IMR-90 (cell line): ENCODE results near the gene ZNF346. TPM values are rescaled to one million over a fixed set of nuclear protein-coding genes. Genes with fewer than 3 reads are reported as not detected.

Experiments used
- ATAC-seq: fragments of 200-7000 bp; cut with Tn5 transposase; 2 replicates; pipeline ENCODE4 v1.9.1; 2020; ENCODE audit warnings: low read depth, mild to moderate bottlenecking, moderate library complexity
- BruUV-seq: library from RNA; stranded (reverse); fragments of 400-500 nt; replicated peaks from 2 replicates; lab custom pipeline; 2021; lab: Mats Ljungman, UMichigan
- CTCF ChIA-PET: fragments of 300-600 bp; formaldehyde crosslinking; extraction: SDS; loops from one replicate; lab custom pipeline; 2021; ENCODE audit warnings: antibody characterized with exemption; lab: Yijun Ruan, JAX
- POLR2A ChIA-PET: fragments of 300-600 bp; sonication (Branson Sonifier 250); formaldehyde crosslinking; loops from one replicate; lab custom pipeline; 2022; ENCODE audit warnings: antibody characterized with exemption; ENCODE audit not compliant: unreplicated experiment; lab: Charles Lee
- DNase-seq: peaks from one replicate; pipeline ENCODE4 v3.0.0; 2013
- H2AFZ ChIP-seq: replicated peaks from 2 replicates; pipeline ENCODE3; 2013; ENCODE audit warnings: low read length, mild to moderate bottlenecking; ENCODE audit not compliant: poor library complexity
- H2AK5ac ChIP-seq: 2 replicates; pipeline ENCODE4 v1.6.1; 2013; ENCODE audit warnings: low read depth, low read length, inconsistent platforms
- H2AK9ac ChIP-seq: replicated peaks from 2 replicates; pipeline ENCODE3; 2013; ENCODE audit warnings: mild to moderate bottlenecking, low read depth, low read length, moderate library complexity; ENCODE audit not compliant: poor library complexity
- H2BK120ac ChIP-seq: 2 replicates; pipeline ENCODE4 v1.6.1; 2013; ENCODE audit warnings: low read depth, low read length, inconsistent platforms
- H2BK15ac ChIP-seq: 3 replicates; pipeline ENCODE4 v1.6.1; 2013; ENCODE audit warnings: low read depth, low read length, inconsistent platforms
- H2BK20ac ChIP-seq: 2 replicates; pipeline ENCODE4 v1.6.1; 2013; ENCODE audit warnings: low read depth, mild to moderate bottlenecking, inconsistent platforms, low read length, moderate library complexity
- H2BK5ac ChIP-seq: 2 replicates; pipeline ENCODE4 v1.6.1; 2013; ENCODE audit warnings: mild to moderate bottlenecking, low read depth, low read length, inconsistent platforms; ENCODE audit not compliant: poor library complexity, severe bottlenecking
- H3K14ac ChIP-seq: replicated peaks from 2 replicates; pipeline ENCODE4 v1.6.1; 2013; ENCODE audit warnings: low read depth, low read length, inconsistent platforms
- H3K18ac ChIP-seq: 2 replicates; pipeline ENCODE4 v1.6.1; 2013; ENCODE audit warnings: low read depth, low read length, control low read depth
- H3K23ac ChIP-seq: 2 replicates; pipeline ENCODE4 v1.6.1; 2013; ENCODE audit warnings: low read depth, low read length, inconsistent platforms
- H3K27ac ChIP-seq: 2 replicates; pipeline ENCODE4 v1.5.1; 2013; ENCODE audit warnings: mild to moderate bottlenecking, control low read depth, low read length; ENCODE audit not compliant: insufficient read depth
- H3K27me3 ChIP-seq: 2 replicates; pipeline ENCODE4 v1.6.1; 2013; ENCODE audit warnings: low read length; ENCODE audit not compliant: control insufficient read depth, insufficient read depth
- H3K36me3 ChIP-seq: 2 replicates; pipeline ENCODE4 v1.6.1; 2013; ENCODE audit warnings: low read length, mixed read lengths; ENCODE audit not compliant: control insufficient read depth, insufficient read depth
- H3K4ac ChIP-seq: 2 replicates; pipeline ENCODE4 v1.6.1; 2013; ENCODE audit warnings: low read depth, low read length, inconsistent platforms
- H3K4me1 ChIP-seq: 2 replicates; pipeline ENCODE4 v1.6.1; 2013; ENCODE audit warnings: low read length, mixed read lengths; ENCODE audit not compliant: control insufficient read depth, insufficient read depth
- H3K4me2 ChIP-seq: 2 replicates; pipeline ENCODE4 v1.6.1; 2013; ENCODE audit warnings: low read depth, mild to moderate bottlenecking, control low read depth, low read length, moderate library complexity
- H3K4me3 ChIP-seq: 2 replicates; pipeline ENCODE4 v1.5.1; 2013; ENCODE audit warnings: low read depth, mild to moderate bottlenecking, control low read depth, low read length, moderate library complexity; ENCODE audit not compliant: insufficient read depth
- H3K56ac ChIP-seq: 2 replicates; pipeline ENCODE4 v1.6.1; 2013; ENCODE audit warnings: low read length, inconsistent platforms; ENCODE audit not compliant: insufficient read depth; ENCODE audit errors: extremely low read depth
- H3K79me1 ChIP-seq, 2 experiments: 2 replicates each; pipeline ENCODE4 v1.6.1; 2013; ENCODE audit warnings: low read length in 2 of 2, inconsistent platforms in 1 of 2, low read depth in 1 of 2
- H3K9ac ChIP-seq: 2 replicates; pipeline ENCODE4 v1.6.1; 2013; ENCODE audit warnings: low read depth, low read length, control low read depth
- H3K9me1 ChIP-seq: 2 replicates; pipeline ENCODE4 v1.6.1; 2013; ENCODE audit warnings: low read length, inconsistent platforms; ENCODE audit not compliant: insufficient read depth
- H3K9me3 ChIP-seq: 2 replicates; pipeline ENCODE4 v1.6.1; 2013; ENCODE audit warnings: low read length; ENCODE audit not compliant: control insufficient read depth, insufficient read depth
- H4K20me1 ChIP-seq: 2 replicates; pipeline ENCODE4 v1.6.1; 2013; ENCODE audit warnings: low read length, inconsistent platforms; ENCODE audit not compliant: insufficient read depth
- H4K5ac ChIP-seq: 2 replicates; pipeline ENCODE4 v1.6.1; 2013; ENCODE audit warnings: mild to moderate bottlenecking, low read depth, low read length, control low read depth
- H4K8ac ChIP-seq, 2 experiments: 2 replicates each; pipeline ENCODE4 v1.6.1; 2013; ENCODE audit warnings: low read depth in 2 of 2, low read length in 2 of 2, control low read depth in 1 of 2, inconsistent platforms in 1 of 2
- H4K91ac ChIP-seq: 2 replicates; pipeline ENCODE4 v1.6.1; 2013; ENCODE audit warnings: low read depth, low read length, inconsistent platforms; ENCODE audit not compliant: insufficient read depth
- CTCF ChIP-seq: conservative IDR thresholded peaks from 2 replicates; pipeline ENCODE4 v1.5.1; 2012; ENCODE audit warnings: mild to moderate bottlenecking, low read depth, low read length, improper control_type of control experiment
- ELK1 ChIP-seq: fragments of 150-350 bp; IDR thresholded peaks from 2 replicates; pipeline ENCODE4 v1.6.1; 2016; ENCODE audit warnings: low read depth, mild to moderate bottlenecking, low read length, moderate library complexity, borderline replicate concordance
- FOS ChIP-seq: fragments of 150-350 bp; IDR thresholded peaks from 2 replicates; pipeline ENCODE4 v1.6.1; 2016; ENCODE audit warnings: low read depth, low read length
- MAZ ChIP-seq: IDR thresholded peaks from 2 replicates; pipeline ENCODE4 v1.6.1; 2012; ENCODE audit warnings: low read depth, mild to moderate bottlenecking, low read length, improper control_type of control experiment, moderate library complexity, borderline replicate concordance
- POLR2A ChIP-seq: IDR thresholded peaks from 2 replicates; pipeline ENCODE4 v1.6.1; 2012; ENCODE audit warnings: mild to moderate bottlenecking, low read depth, low read length
- RAD21 ChIP-seq: IDR thresholded peaks from 2 replicates; pipeline ENCODE4 v1.6.1; 2012; ENCODE audit warnings: low read length, improper control_type of control experiment
- RFX5 ChIP-seq: IDR thresholded peaks from 2 replicates; pipeline ENCODE4 v1.8.0; 2012; ENCODE audit warnings: low read depth, mild to moderate bottlenecking, low read length, moderate library complexity
- USF2 ChIP-seq: fragments of 150-350 bp; IDR thresholded peaks from 2 replicates; pipeline ENCODE4 v1.6.1; 2017; ENCODE audit warnings: mild to moderate bottlenecking, antibody characterized with exemption, low read length, low read depth
- WGBS, 2 experiments: methylation state at CpG; one replicate each; pipeline versions ENCODE4 v1.1.5 to v1.1.7; 2013; ENCODE audit warnings: missing lambda C conversion rate in 2 of 2; ENCODE audit not compliant: insufficient read length in 1 of 2; ENCODE audit errors: extremely low coverage in 2 of 2; 5-methylcytosine and 5-hydroxymethylcytosine counted together
- dilution Hi-C: fragments of 300-500 bp; cut with HindIII; formaldehyde crosslinking; loops from one replicate; pipeline ENCODE4 v1.14.3; 2018; ENCODE audit warnings: low sequenced_read_pairs; ENCODE audit not compliant: unreplicated experiment
- in situ Hi-C: fragments of 300-500 bp; cut with MboI; formaldehyde crosslinking; loops from 3 replicates; pipeline ENCODE4 v1.14.3; 2019; ENCODE audit warnings: low sequenced_read_pairs, inconsistent platforms, mixed read lengths
- intact Hi-C: fragments of 100-400 bp; cut with micrococcal nuclease; formaldehyde crosslinking; loops from 2 replicates; pipeline ENCODE4 v1.10.0; 2022
- polyA plus RNA-seq, 3 experiments: library from polyadenylated mRNA; depleted of rRNA; stranded (reverse); fragments of >200 nt; gene quantifications; 2 replicates each; pipeline ENCODE4 v1.2.3, GENCODE V29; 2012; ENCODE audit warnings: low replicate concordance in 1 of 3
- total RNA-seq: library from RNA; depleted of rRNA; stranded (reverse); fragments of >200 nt; gene quantifications from 2 replicates; pipeline ENCODE4 v1.2.3, GENCODE V29; 2012

ZNF346 gene
- total and polyA plus RNA-seq, 2 of the 4 experiments (the other 2 are of a cell fraction), result 15.1 to 17.0 TPM

GRCh38 chr5:177024559-177024958, 2.1 kb downstream of the ZNF346 start:
- H4K5ac ChIP-seq, result no peak overlapping the region
- H3K4me1 ChIP-seq, result peaks cover 9% of the 10 kb centered on the region
- peaks cover 5% of the 10 kb centered on the region; the same call in 1 of the 2 replicates for H4K20me1 ChIP-seq
- no peak overlapping the region for H2BK120ac ChIP-seq
- no peak overlapping the region for H2BK20ac ChIP-seq
- H3K56ac ChIP-seq, result no peak overlapping the region
- WGBS, 2 experiments, result no CpG with 5 or more reads among the region's 1 CpG
- H3K18ac ChIP-seq, result no peak overlapping the region
- H3K9me1 ChIP-seq, result peaks cover 6% of the 10 kb centered on the region
- H2BK15ac ChIP-seq, result no peak overlapping the region
- in situ Hi-C loops, result no loop called here
- ChIA-PET CTCF (no interaction called here), POLR2A (no interaction called here)
- H3K36me3 ChIP-seq, result peaks cover 7% of the 10 kb centered on the region
- 0 out of 2 replicates have a peak overlapping the region, but pooled peaks have one; percentile 31 for H2AK5ac ChIP-seq
- no peak overlapping the region for H3K14ac ChIP-seq
- no peak overlapping the region for H3K4me3 ChIP-seq
- intact Hi-C loops, result no loop called here
- no TSS peak for BruUV-seq
- dilution Hi-C loops, result no loop called here
- ATAC-seq (no peak), DNase-seq (no peak)
- no peak overlapping the region for H4K8ac ChIP-seq
- H3K27ac ChIP-seq, result no peak overlapping the region
- no peak overlapping the region for H3K4ac ChIP-seq
- H3K23ac ChIP-seq, result 0 out of 2 replicates have a peak overlapping the region, but pooled peaks have one; percentile 33
- H2AK9ac ChIP-seq, result no peak overlapping the region
- no peak overlapping the region for H4K91ac ChIP-seq
- TF ChIP-seq ELK1 (no peak), MAZ (no peak), USF2 (no peak), POLR2A (no peak), FOS (no peak), RFX5 (no peak), CTCF (no peak), RAD21 (no peak)
- no peak overlapping the region for H3K9ac ChIP-seq
- peaks cover 27 to 54% of the 10 kb centered on the region in 2 experiments for H3K79me1 ChIP-seq
- H3K4me2 ChIP-seq, result no peak overlapping the region
- no peak overlapping the region for H2AFZ ChIP-seq
- no peaks in the 10 kb centered on the region for H3K9me3 ChIP-seq
- no peaks in the 10 kb centered on the region for H3K27me3 ChIP-seq
- no peak overlapping the region for H2BK5ac ChIP-seq
